Measurements from ENCODE around the gene MRPL3. TPM values are rescaled to one million over a fixed set of nuclear protein-coding genes. Genes with fewer than 3 reads are reported as not detected.

Gene MRPL3
- total RNA-seq, 2 experiments from 2014 or later = 221 to 229 TPM

DNA sequence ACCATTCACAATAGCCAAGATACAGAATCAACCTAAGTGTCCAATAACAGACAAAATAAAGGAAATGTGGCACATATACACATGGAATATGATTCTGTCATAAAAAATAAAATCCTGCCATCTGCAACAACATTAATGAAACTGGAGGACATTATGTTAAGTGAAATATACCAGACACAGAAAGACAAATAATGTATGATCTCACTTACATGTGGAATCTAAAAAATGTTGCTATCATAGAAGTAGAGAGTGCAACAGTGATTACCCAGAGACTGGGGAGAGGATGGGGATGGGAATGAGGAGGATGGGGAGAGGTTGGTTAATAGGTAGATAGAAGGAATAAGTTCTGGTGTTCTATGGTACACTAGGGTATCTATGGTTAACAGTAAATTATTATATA is 28.7 kb downstream of the MRPL3 start:
- Mint-ChIP-seq H3K27ac (no peak overlapping the region), H3K4me3 (no peak overlapping the region), H3K36me3 (peaks cover 49% of the 10 kb centered on the region), H3K9me3 (no peaks in the 10 kb centered on the region), H3K4me1 (peaks cover 38% of the 10 kb centered on the region), H3K27me3 (no peaks in the 10 kb centered on the region)
- no peak for DNase-seq

DNA sequence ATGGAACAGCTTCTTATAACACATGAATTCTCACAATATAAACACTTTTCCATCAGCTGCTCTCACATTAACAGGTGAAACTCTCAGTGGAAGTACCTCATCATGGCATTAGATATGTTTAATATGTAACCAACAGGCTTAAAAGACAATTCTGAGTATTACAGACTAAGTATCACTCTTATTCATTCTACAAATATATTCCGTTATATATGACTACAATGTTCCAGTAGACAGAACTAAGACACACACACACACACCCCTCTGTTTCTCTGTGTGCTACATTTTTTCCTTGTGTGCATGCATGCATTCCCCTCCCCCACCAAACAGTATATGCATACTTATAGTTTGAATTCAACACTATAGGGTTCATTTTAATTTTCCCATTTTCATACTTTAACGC is 32.4 kb downstream of the MRPL3 start:
- Mint-ChIP-seq H3K4me1 (peaks cover 30% of the 10 kb centered on the region), H3K4me3 (no peak overlapping the region), H3K36me3 (peaks cover 46% of the 10 kb centered on the region), H3K9me3 (no peaks in the 10 kb centered on the region), H3K27me3 (no peaks in the 10 kb centered on the region), H3K27ac (peak overlapping the region; percentile 65)
- DNase-seq = no peak

DNA sequence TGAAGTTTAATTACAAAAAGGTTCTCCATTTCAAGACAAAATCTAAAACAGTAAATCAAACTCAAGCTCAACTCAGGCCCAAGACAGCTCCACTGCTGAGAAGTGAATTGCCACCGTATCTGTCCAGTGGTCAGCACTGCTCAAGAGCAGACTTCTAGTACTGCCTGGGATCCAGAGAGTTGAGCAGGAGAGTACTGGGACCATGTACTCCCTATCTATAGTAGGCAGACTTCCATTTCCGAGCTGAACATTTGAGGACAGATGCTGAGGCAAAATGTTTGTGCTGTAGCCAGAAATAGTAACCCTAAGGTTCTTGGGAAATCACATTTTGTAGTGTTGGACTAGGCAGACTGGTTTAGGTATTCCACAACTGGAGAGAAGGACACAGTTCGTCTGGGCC is 44.1 kb downstream of the MRPL3 start:
- Mint-ChIP-seq H3K9me3 (no peaks in the 10 kb centered on the region), H3K27ac (no peak overlapping the region), H3K36me3 (peaks cover 36% of the 10 kb centered on the region), H3K27me3 (no peaks in the 10 kb centered on the region), H3K4me3 (no peak overlapping the region), H3K4me1 (no peaks in the 10 kb centered on the region)
- DNase-seq = no peak

DNA sequence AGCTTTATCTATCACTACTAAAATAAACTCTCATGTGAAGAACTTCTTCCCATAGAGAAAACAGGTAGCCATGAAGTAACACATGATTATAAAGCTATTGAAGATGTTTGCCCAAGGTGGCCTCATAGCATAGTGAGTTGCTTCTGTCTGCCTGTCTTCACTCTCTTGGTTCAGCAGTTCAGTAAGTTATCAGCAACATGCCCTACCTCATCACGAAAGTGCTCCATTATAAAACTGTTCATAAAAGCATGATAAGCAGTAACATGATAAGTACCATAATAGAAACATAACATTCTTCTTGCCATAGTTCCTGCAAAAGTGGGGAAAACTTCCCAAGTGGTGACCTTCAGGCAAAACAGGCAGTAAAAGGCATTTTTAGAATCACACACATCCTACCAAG is 45.6 kb downstream of the MRPL3 start:
- Mint-ChIP-seq H3K4me1 (no peaks in the 10 kb centered on the region), H3K27ac (no peak overlapping the region), H3K27me3 (no peaks in the 10 kb centered on the region), H3K9me3 (no peaks in the 10 kb centered on the region), H3K36me3 (peaks cover 28% of the 10 kb centered on the region), H3K4me3 (no peak overlapping the region)
- DNase-seq = no peak

DNA sequence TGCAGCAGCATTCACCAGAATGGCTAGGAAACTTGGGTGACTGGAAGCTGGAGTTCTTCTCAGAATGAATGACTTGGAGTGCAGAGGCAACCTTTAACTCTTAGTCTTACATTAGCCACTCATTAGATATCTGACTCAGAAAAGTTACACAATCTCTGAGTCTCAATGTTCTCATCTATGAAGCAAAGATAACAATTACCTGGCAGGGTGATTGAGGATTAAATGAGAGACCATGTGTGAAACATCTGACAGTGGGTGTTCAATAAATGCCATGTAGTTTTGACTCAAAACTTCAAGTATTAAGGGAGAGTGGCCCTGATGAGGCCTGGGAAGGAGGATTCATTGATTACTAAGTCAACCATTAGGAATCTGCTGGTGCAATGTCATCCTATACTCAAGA is 48.3 kb downstream of the MRPL3 start:
- Mint-ChIP-seq H3K36me3 (peaks cover 22% of the 10 kb centered on the region), H3K27me3 (no peaks in the 10 kb centered on the region), H3K4me1 (no peaks in the 10 kb centered on the region), H3K27ac (no peak overlapping the region), H3K4me3 (no peak overlapping the region), H3K9me3 (no peaks in the 10 kb centered on the region)
- no peak for DNase-seq

DNA sequence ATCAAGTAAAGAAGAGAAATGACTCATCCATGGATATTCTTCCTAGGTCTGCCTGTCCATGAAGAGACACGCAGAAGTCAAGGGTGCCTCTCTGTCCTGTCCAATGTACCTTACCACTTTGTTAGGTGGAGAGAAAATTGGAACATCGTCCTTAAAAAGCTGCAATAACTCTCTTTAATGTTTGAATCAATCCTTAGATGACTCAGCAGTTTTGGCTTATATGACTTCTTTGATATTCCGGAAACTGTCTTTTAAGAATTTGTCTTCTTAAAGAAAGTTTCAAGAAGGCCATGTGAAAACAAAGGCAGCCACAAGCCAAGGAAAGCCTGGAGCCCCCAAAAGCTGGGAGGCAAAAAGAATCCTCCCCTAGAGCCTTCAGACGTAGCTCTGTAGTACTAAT is 49.2 kb downstream of the MRPL3 start:
- Mint-ChIP-seq H3K9me3 (peaks cover 5% of the 10 kb centered on the region), H3K4me3 (no peak overlapping the region), H3K27me3 (no peaks in the 10 kb centered on the region), H3K27ac (no peak overlapping the region), H3K36me3 (peaks cover 22% of the 10 kb centered on the region), H3K4me1 (no peaks in the 10 kb centered on the region)
- DNase-seq = no peak

DNA sequence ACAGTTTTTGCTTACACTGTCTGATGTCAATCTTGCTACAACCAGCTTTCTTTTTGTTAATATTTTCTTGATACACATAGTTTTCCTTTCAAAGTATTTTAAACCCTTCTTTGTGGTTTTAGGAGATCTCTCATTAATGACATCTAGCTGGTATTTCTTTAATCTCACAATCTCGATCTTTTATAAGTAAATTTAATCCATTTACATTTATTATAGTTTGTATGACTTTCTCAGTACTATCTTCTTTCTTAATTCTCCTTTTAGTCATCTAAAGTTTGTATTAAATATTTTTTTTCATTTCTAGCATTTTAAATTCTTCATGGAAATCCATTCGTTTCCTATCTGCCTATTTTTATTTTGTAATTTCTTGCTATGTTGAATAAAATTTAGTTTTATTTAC is 55.4 kb downstream of the MRPL3 start:
- H3K36me3 Mint-ChIP-seq = peaks cover 9% of the 10 kb centered on the region
- H3K27ac Mint-ChIP-seq = no peak overlapping the region
- no peak for DNase-seq
- H3K4me3 Mint-ChIP-seq = no peak overlapping the region
- H3K4me1 Mint-ChIP-seq = no peaks in the 10 kb centered on the region
- H3K9me3 Mint-ChIP-seq = peaks cover 7% of the 10 kb centered on the region
- no peaks in the 10 kb centered on the region for H3K27me3 Mint-ChIP-seq

DNA sequence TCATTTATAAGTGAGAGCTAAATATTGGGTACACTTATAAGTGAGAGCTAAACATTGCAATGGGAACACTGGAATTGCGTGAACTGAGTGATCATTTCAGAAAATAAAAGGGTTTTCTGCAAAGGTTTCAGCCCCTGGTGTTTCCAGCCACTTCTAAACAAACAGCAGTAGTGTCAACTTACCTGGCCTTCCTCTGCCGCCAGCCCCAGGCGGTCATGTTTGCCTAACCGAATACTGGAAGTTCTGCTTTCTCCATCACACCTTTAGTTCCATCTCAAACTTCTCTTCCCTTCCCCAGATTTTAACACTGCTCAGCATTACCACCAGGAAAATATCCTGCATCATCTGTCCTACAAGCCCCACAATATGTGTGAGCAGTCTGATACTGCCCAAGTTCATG is 58.6 kb downstream of the MRPL3 start:
- no peaks in the 10 kb centered on the region for H3K27me3 Mint-ChIP-seq
- no peak overlapping the region for H3K27ac Mint-ChIP-seq
- no peaks in the 10 kb centered on the region for H3K4me1 Mint-ChIP-seq
- H3K4me3 Mint-ChIP-seq = no peak overlapping the region
- DNase-seq = no peak
- H3K36me3 Mint-ChIP-seq = peaks cover 6% of the 10 kb centered on the region
- H3K9me3 Mint-ChIP-seq = peaks cover 6% of the 10 kb centered on the region

DNA sequence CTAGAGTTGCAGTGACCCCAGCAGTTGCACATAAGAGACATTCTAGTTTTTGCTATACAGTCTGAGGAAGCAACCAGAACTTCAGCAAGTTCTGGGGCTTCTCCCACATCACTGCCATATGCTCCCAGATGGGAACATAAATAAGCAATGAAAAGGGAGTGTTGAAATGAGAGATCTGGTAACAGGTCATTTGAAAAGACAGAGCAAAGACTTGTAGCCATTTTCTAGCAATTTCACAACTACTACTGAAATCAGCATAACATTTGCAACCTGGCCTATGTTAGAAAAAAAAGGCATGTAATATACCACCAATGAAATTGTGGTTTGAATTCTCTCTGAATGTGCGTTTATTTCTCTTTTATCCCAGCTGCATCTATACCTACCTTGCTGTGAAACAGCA is 63.7 kb downstream of the MRPL3 start:
- Mint-ChIP-seq H3K27me3 (peaks cover 3% of the 10 kb centered on the region), H3K4me3 (no peak overlapping the region), H3K36me3 (no peaks in the 10 kb centered on the region), H3K9me3 (no peaks in the 10 kb centered on the region), H3K27ac (no peak overlapping the region), H3K4me1 (no peaks in the 10 kb centered on the region)
- no peak for DNase-seq

DNA sequence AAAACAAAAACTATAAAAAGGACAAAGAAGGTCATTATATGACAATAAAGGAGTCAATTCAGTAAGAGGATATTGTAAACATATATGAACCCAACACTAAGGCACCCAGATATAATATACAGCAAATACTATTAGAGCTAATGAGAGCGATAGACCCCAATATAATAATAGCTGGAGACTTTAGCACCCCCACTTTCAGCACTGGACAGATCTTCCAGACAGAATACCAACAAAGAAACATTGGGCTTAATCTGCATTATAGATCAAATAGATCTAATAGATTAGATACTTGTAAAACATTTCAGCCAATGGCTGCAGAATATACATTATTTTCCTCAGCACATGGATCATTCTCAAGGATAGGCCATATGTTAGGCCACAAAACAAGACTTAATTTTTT is 67.8 kb downstream of the MRPL3 start:
- Mint-ChIP-seq H3K9me3 (no peaks in the 10 kb centered on the region), H3K27ac (no peak overlapping the region), H3K27me3 (peaks cover 3% of the 10 kb centered on the region), H3K4me1 (no peaks in the 10 kb centered on the region), H3K4me3 (no peak overlapping the region), H3K36me3 (no peaks in the 10 kb centered on the region)
- no peak for DNase-seq

DNA sequence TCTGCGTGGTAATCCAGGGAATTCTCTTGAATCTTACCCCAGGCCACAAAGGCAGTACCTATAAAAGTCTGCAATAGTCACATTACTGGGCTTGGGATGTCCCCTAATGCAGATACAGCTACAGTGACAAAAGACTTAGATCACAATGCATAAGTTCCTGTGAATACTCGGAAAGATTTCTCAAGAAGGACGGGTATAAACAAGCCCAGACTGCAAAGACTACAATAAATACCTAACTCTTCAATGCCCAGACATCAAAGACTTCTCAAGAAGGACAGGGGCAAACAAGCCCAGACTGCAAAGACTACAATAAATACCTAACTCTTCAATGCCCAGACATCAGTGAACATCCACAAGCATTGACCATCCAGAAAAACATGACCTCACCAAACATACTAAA is 70.3 kb downstream of the MRPL3 start:
- Mint-ChIP-seq H3K36me3 (no peaks in the 10 kb centered on the region), H3K4me1 (no peaks in the 10 kb centered on the region), H3K4me3 (no peak overlapping the region), H3K27ac (no peak overlapping the region), H3K27me3 (peaks cover 3% of the 10 kb centered on the region), H3K9me3 (no peaks in the 10 kb centered on the region)
- no peak for DNase-seq

DNA sequence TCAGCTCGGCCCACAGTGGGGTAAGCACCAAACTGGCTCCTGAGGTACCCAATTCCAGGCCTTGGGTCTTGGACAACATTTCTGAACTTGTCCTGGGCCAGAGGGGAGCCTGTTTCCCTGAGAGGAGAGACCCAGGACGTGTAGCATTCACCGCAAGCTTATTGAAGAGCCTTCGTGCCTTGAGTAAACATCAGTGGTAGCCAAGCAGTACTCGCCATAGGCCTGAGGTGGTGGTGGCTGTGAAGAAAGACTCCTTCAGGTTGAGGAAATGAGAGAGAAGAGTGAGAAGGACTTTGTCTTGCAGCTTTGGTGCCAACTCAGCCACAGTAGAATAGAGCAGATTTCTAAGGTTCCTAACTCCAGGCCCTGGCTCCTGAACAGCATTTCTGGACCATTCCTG is 71.0 kb downstream of the MRPL3 start:
- Mint-ChIP-seq H3K9me3 (no peaks in the 10 kb centered on the region), H3K4me3 (no peak overlapping the region), H3K36me3 (no peaks in the 10 kb centered on the region), H3K27ac (no peak overlapping the region), H3K4me1 (no peaks in the 10 kb centered on the region), H3K27me3 (peaks cover 3% of the 10 kb centered on the region)
- DNase-seq = no peak

DNA sequence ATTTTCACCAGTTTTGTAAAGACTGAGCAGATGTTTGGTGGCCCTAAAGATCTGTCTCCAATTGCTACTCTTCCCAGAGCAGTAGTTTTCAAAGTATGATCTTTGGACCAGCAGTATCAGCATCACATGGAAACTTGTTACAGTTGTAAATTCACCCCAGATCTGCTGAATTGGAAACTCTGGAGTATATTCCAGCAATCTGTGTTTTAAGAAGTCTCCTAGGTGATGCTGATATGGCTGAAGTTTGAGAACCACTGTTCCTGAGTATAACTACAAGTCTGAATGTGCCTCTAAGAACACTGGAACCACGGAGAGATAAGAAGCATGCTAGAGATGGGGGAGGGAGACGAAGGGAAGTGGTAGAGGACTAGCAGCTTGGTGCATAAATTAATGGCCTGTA is 75.5 kb downstream of the MRPL3 start:
- Mint-ChIP-seq H3K27me3 (no peaks in the 10 kb centered on the region), H3K4me3 (no peak overlapping the region), H3K9me3 (no peaks in the 10 kb centered on the region), H3K4me1 (no peaks in the 10 kb centered on the region), H3K36me3 (no peaks in the 10 kb centered on the region), H3K27ac (no peak overlapping the region)
- DNase-seq = no peak

DNA sequence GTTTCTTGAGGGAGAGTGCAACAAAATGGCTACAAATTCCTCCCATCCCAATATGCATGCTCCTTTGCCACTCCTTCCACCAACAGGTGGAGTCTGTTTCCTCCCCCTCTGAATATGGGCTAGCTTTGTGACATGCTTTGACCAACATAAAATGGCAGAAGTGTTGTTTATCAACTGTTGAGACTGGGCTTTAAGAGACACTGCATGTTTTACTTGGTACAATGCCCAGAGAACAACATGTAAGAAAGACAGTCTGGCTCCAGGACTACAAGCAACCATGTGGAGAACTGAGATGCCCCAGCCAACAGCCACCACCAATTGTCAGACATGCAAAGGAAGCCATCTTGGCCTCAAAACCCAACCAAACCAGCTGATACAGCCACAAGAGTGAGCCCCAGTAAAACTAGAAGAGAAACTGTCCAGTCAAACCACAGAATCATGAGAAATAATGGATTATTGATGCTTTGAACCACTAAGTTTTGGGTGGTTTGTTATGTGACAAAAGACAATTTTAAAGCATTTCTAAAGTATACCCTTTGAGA is 80.7 kb downstream of the MRPL3 start:
- no peaks in the 10 kb centered on the region for H3K36me3 Mint-ChIP-seq
- DNase-seq = no peak
- no peaks in the 10 kb centered on the region for H3K9me3 Mint-ChIP-seq
- no peaks in the 10 kb centered on the region for H3K4me1 Mint-ChIP-seq
- no peaks in the 10 kb centered on the region for H3K27me3 Mint-ChIP-seq
- no peak overlapping the region for H3K27ac Mint-ChIP-seq
- no peak overlapping the region for H3K4me3 Mint-ChIP-seq

DNA sequence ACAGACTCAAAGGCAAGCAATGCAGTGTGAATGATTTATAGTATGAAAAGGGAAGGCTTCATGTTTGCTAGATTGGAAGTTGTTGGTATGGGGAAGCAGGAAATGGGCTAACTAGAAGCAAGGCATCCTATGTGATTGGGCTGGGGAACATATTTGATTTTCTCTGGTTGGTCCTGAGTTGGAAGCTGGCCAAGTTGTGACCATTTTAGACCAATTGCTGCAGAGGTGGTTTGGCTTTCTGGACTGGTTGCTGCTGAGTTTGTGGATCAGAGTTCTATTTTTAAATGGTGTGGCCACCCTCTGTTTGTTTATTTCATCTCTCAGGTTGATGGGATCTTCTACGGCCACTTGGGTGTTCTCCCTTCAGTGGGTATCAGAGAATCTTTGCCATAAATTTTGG is 81.5 kb downstream of the MRPL3 start:
- H3K27me3 Mint-ChIP-seq = no peaks in the 10 kb centered on the region

DNA sequence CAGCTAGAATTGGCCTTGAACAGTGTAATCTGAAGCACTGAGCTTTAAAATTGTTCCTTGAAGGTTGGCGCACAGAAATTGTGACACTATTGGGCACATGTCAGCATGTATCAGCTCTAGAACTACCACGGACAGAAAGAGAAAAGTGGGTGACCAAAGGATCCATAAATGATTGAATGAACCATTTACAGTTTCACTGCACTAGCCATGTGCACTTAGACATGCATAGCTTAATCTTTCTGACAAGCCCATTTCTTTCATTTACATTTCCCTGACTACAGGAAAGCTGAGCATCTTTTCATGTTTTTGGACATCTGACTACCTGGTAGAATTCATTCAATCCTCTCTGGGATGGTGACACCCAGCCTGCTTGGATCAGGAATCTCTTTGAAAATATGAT is 85.0 kb downstream of the MRPL3 start:
- Mint-ChIP-seq H3K4me3 (no peak overlapping the region), H3K36me3 (no peaks in the 10 kb centered on the region), H3K4me1 (no peaks in the 10 kb centered on the region), H3K27ac (no peak overlapping the region), H3K27me3 (no peaks in the 10 kb centered on the region), H3K9me3 (no peaks in the 10 kb centered on the region)
- no peak for DNase-seq

More for the DNA sequence above, 81.5 kb downstream of the MRPL3 start:
- Mint-ChIP-seq H3K9me3 (no peaks in the 10 kb centered on the region), H3K4me3 (no peak overlapping the region), H3K4me1 (no peaks in the 10 kb centered on the region), H3K27ac (no peak overlapping the region), H3K36me3 (no peaks in the 10 kb centered on the region)
- DNase-seq = no peak
